ENCODE data around the gene SIGLEC12. TPM values are rescaled to one million over a fixed set of nuclear protein-coding genes. Genes with fewer than 3 reads are reported as not detected.

SIGLEC12 gene
- total and polyA plus RNA-seq, 4 donors, result 0.12 to 5.1 (median 1.9) TPM

- H3K9me3 ChIP-seq (ENCODE audit: control insufficient read depth in 4 of 4, insufficient read depth in 3 of 4, low read length in 3 of 4), result peaks cover 0 to 7% (median 0%) of the 10 kb centered on the region in 4 donors
- H3K36me3 ChIP-seq (ENCODE audit: control insufficient read depth in 4 of 4, insufficient read depth in 4 of 4, low read length in 4 of 4), result no peaks in the 10 kb centered on the region
- TF ChIP-seq CTCF (IDR thresholded peaks at IDR 0.05; ENCODE audit: control extremely low read depth, extremely low read depth), result no peak
- no peak overlapping the region for H3K27ac ChIP-seq (ENCODE audit: low read depth in 1 of 2, low read length in 1 of 2)
- no peaks in the 10 kb centered on the region for H3K4me1 ChIP-seq (ENCODE audit: control insufficient read depth in 5 of 5, insufficient read depth in 5 of 5, low read length in 5 of 5)
- WGBS, 2 donors, result 46 to 56% methylated on average over 6 of the region's 6 CpGs
- ATAC-seq (ENCODE audit: insufficient read depth, low FRiP score) (no peak), DNase-seq (no peak)
- peaks cover 0 to 2% (median 0%) of the 10 kb centered on the region in 3 donors for H3K27me3 ChIP-seq (ENCODE audit: control insufficient read depth in 3 of 3, insufficient read depth in 3 of 3, low read length in 2 of 3)
- H3K9ac ChIP-seq (ENCODE audit: insufficient read depth in 1 of 2, low read length in 2 of 2), result no peak overlapping the region
- H3K4me3 ChIP-seq, result no peak overlapping the region
Observed at GRCh38 chr19:51507640-51508058, 6.0 kb upstream of the SIGLEC12 start.

- no peak overlapping the region for H3K4me3 ChIP-seq
- ATAC-seq (ENCODE audit: insufficient read depth, low FRiP score) (no peak), DNase-seq (no peak)
- no peak overlapping the region for H3K9ac ChIP-seq (ENCODE audit: insufficient read depth in 1 of 2, low read length in 2 of 2)
- WGBS, 2 donors, result 42 to 59% methylated on average over 3 of the region's 3 CpGs
- TF ChIP-seq CTCF (IDR thresholded peaks at IDR 0.05; ENCODE audit: control extremely low read depth, extremely low read depth), result no peak
- peaks cover 0 to 2% (median 0%) of the 10 kb centered on the region in 3 donors for H3K27me3 ChIP-seq (ENCODE audit: control insufficient read depth in 3 of 3, insufficient read depth in 3 of 3, low read length in 2 of 3)
- H3K27ac ChIP-seq (ENCODE audit: low read depth in 1 of 2, low read length in 1 of 2), result no peak overlapping the region
- H3K4me1 ChIP-seq (ENCODE audit: control insufficient read depth in 5 of 5, insufficient read depth in 5 of 5, low read length in 5 of 5), result no peaks in the 10 kb centered on the region
- H3K9me3 ChIP-seq (ENCODE audit: control insufficient read depth in 4 of 4, insufficient read depth in 3 of 4, low read length in 3 of 4), result peaks cover 0 to 7% (median 0%) of the 10 kb centered on the region in 4 donors
- H3K36me3 ChIP-seq (ENCODE audit: control insufficient read depth in 4 of 4, insufficient read depth in 4 of 4, low read length in 4 of 4), result no peaks in the 10 kb centered on the region
Observed at GRCh38 chr19:51507192-51507591, 5.6 kb upstream of the SIGLEC12 start.

GRCh38 chr19:51505904-51506303, 4.3 kb upstream of the SIGLEC12 start:
- no peak overlapping the region for H3K9ac ChIP-seq (ENCODE audit: insufficient read depth in 1 of 2, low read length in 2 of 2)
- no peaks in the 10 kb centered on the region for H3K4me1 ChIP-seq (ENCODE audit: control insufficient read depth in 5 of 5, insufficient read depth in 5 of 5, low read length in 5 of 5)
- 43 to 53% methylated on average over 3 of the region's 3 CpGs for WGBS, 2 donors
- peaks cover 0 to 1% (median 0%) of the 10 kb centered on the region in 3 donors for H3K27me3 ChIP-seq (ENCODE audit: control insufficient read depth in 3 of 3, insufficient read depth in 3 of 3, low read length in 2 of 3)
- H3K9me3 ChIP-seq (ENCODE audit: control insufficient read depth in 4 of 4, insufficient read depth in 3 of 4, low read length in 3 of 4), result peaks cover 0 to 7% (median 0%) of the 10 kb centered on the region in 4 donors
- no peak for TF ChIP-seq CTCF (IDR thresholded peaks at IDR 0.05; ENCODE audit: control extremely low read depth, extremely low read depth)
- no peak for DNase-seq
- ATAC-seq (ENCODE audit: insufficient read depth, low FRiP score), result no peak
- no peak overlapping the region for H3K27ac ChIP-seq (ENCODE audit: low read depth in 1 of 2, low read length in 1 of 2)
- H3K36me3 ChIP-seq (ENCODE audit: control insufficient read depth in 4 of 4, insufficient read depth in 4 of 4, low read length in 4 of 4), result no peaks in the 10 kb centered on the region
- H3K4me3 ChIP-seq, result no peak overlapping the region

- DNase-seq (no peak), ATAC-seq (ENCODE audit: insufficient read depth, low FRiP score) (no peak)
- TF ChIP-seq CTCF (IDR thresholded peaks at IDR 0.05; ENCODE audit: control extremely low read depth, extremely low read depth), result no peak
- no peaks in the 10 kb centered on the region for H3K27me3 ChIP-seq (ENCODE audit: control insufficient read depth in 3 of 3, insufficient read depth in 3 of 3, low read length in 2 of 3)
- WGBS, 2 donors, result 31 to 44% methylated on average over 3 of the region's 3 CpGs
- H3K4me1 ChIP-seq (ENCODE audit: control insufficient read depth in 5 of 5, insufficient read depth in 5 of 5, low read length in 5 of 5), result no peaks in the 10 kb centered on the region
- H3K27ac ChIP-seq (ENCODE audit: low read depth in 1 of 2, low read length in 1 of 2), result no peak overlapping the region
- H3K4me3 ChIP-seq, result no peak overlapping the region
- H3K9me3 ChIP-seq (ENCODE audit: control insufficient read depth in 4 of 4, insufficient read depth in 3 of 4, low read length in 3 of 4), result peaks cover 0 to 7% (median 0%) of the 10 kb centered on the region in 4 donors
- no peak overlapping the region for H3K9ac ChIP-seq (ENCODE audit: insufficient read depth in 1 of 2, low read length in 2 of 2)
- H3K36me3 ChIP-seq (ENCODE audit: control insufficient read depth in 4 of 4, insufficient read depth in 4 of 4, low read length in 4 of 4), result no peaks in the 10 kb centered on the region
Observed at GRCh38 chr19:51503896-51504295, 2.3 kb upstream of the SIGLEC12 start.

Measured in lung (tissue), 12 donors.